ENCODE data around the gene ABCF2. TPM values are rescaled to one million over a fixed set of nuclear protein-coding genes. Genes with fewer than 3 reads are reported as not detected.

ABCF2 gene
- total RNA-seq, 2 donors from 2014 or later: 27.9 to 28.0 TPM

DNA sequence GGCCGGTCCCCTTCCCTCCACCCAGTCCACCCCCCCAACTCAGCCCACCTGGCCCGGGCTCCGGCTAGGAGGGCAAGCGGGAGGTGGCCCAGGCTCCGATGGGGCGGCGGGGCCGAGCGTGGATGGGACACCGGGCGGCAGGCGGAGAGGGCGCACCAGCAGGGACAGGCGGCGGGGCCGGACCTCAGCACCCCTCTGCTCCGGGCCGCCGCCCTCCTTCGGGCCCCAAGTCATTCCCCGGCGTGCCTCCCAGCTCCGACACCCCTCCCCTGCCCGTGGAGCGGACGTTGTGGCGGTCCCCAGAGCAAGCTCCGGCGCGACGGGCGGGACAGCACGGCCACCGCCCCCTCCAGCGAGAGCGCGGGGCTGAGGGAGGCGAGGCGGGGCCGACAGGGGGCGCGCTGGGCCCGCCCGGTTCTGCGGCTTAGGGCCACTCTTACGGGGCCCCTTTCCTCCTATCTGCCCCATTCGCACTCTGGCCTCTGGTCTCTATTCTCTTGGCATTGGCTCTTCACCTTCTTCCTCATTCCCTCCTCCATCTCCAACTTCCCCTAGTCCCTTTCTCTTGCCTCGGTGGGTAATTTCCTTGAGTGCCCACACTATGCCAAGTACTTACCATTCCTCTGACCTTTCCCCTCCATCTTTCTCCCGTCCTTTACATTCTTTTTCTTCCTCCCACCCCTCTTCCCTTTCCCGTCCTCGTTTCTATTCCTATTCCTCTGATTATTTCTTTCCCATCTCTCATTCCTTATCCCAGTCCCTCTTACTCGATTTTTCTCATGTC, 58.8 kb downstream of the ABCF2 start:
- intact Hi-C loops (cut with DNase I, micrococcal nuclease): no loop called here
- DNase-seq (peak in 1 of 2 donors; percentile 55), ATAC-seq (peak; percentile 79)

DNA sequence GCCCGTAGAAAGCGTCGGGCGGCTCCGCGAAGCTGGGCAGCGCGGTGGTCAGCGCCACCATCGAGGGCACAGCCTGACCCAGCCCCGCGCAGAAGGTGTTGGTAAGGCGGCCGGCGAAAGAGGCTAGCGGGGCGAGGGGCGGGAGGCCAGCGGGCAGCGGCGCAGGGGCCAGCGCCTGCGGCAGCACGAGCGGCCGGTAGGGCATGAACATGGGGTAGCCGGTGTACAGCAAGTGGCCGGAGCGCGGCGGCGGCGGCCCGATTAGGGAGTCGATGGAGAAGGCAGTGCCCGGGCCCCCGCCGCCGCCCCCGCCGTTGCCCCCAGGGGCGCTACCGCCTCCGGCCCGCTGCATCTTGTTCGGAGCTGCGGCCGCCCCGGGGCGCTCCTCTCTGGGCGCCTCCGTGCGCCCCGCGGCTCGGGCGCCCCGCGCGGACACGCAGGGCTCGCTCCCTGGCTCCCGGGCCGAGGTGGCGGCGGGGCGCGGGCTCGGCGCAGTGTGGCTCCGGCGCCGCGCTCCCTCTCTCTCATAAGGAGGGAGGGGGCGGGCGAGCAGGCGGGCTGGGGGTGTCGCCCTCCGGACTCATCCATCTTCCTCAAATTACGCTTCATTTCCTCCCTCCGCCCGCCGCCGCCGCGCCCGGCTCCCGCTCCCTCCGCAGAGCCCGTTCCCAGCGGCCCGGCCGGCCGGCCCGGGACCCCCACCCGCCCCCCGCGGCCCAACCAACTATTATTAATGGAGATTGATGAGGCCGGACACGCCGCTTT, 59.6 kb downstream of the ABCF2 start, which contains the start of gene GBX1:
Gene GBX1 (minus strand): TSS at position 498 of the 765 bp plus-strand sequence. CDS start 146 bp downstream, at position 352.
- ATAC-seq (peak; percentile 45), DNase-seq (no peak)
- intact Hi-C loops (cut with DNase I, micrococcal nuclease): no loop called here

DNA sequence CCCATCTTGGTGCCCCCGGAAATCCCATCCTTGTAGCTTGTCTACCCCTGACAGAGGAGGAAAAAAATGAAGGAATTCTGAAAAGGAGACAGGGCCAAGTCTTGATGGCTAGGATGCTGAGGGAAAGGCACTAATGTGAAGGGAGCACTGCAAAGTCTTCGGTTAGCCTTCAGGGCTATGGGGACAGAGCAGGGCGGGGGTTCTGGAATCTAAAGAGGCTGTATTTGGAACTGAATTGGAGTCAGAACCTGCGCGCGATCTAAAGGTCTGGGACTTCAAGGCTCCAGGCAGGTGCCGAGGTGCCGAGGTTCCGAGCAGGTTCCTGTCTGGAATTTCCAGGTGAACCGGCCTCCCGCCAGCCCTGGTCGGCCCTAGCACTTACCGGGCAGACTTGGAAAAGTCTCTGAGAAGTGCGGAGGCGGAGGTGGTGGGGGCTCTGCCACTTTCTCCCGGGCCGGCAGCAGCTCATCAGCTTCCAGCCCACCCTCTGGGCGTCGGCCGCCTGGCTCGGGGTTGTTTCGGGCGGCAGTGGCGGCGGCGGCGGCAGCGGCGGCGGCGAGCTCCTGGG, 60.3 kb downstream of the ABCF2 start:
- peak; percentile 29 for ATAC-seq
- intact Hi-C loops (cut with DNase I, micrococcal nuclease): no loop called here
- DNase-seq: no peak

Other genes starting within 250 kb of the ABCF2 start
- 10 to 100 TPM in 1 of 2 donors, under 1 TPM in 1; 0.92 to 10.4 TPM for gene KCNH2, start 248.9 kb downstream of the ABCF2 start, total RNA-seq
- 1 to 10 TPM; 2.7 to 5.4 TPM for gene NOS3, start 236.2 kb downstream of the ABCF2 start, total RNA-seq
- under 1 TPM in 1 of 2 donors, not detected in 1; 0.22 TPM for gene ATG9B, start 202.7 kb downstream of the ABCF2 start, total RNA-seq
- 10 to 100 TPM; 25.3 to 40.0 TPM for gene ABCB8, start 198.8 kb downstream of the ABCF2 start, total RNA-seq
- 1 to 10 TPM; 1.4 to 2.3 TPM for gene ASIC3, start 178.7 kb downstream of the ABCF2 start, total RNA-seq
- 10 to 100 TPM; 12.8 to 15.1 TPM for gene CDK5, start 169.3 kb downstream of the ABCF2 start, total RNA-seq
- gene SLC4A2, start 167.6 kb downstream of the ABCF2 start, total RNA-seq: 10 to 100 TPM; 76.7 to 97.4 TPM
- 100 to 1,000 TPM in 1 of 2 donors, 10 to 100 TPM in 1; 82.0 to 108 TPM for gene FASTK, start 146.4 kb downstream of the ABCF2 start, total RNA-seq
- gene TMUB1, start 143.7 kb downstream of the ABCF2 start, total RNA-seq: 10 to 100 TPM; 72.4 to 80.7 TPM
- 10 to 100 TPM; 50.8 to 64.0 TPM for gene AGAP3, start 140.7 kb downstream of the ABCF2 start, total RNA-seq
- gene GBX1, start 59.5 kb downstream of the ABCF2 start, total RNA-seq: not detected
- not detected for gene ASB10, start 40.0 kb downstream of the ABCF2 start, total RNA-seq
- gene H2BK1, start 16.7 kb downstream of the ABCF2 start, total RNA-seq: not detected
- 10 to 100 TPM; 46.8 to 48.8 TPM for gene CHPF2, start 5.3 kb upstream of the ABCF2 start, total RNA-seq
- gene SMARCD3, start 21.5 kb upstream of the ABCF2 start, total RNA-seq: 1 to 10 TPM; 4.3 to 9.8 TPM
- 10 to 100 TPM; 50.7 to 53.3 TPM for gene NUB1, start 114.6 kb upstream of the ABCF2 start, total RNA-seq
- 1 to 10 TPM in 1 of 2 donors, under 1 TPM in 1; 0.85 to 2.8 TPM for gene WDR86, start 182.8 kb upstream of the ABCF2 start, total RNA-seq
- gene CRYGN, start 212.9 kb upstream of the ABCF2 start, total RNA-seq: under 1 TPM in 1 of 2 donors, not detected in 1; 0.15 TPM